NCI-H774 (cell line): ENCODE results near the gene LITAF.
"Not testable (repeated sequence)": the region's sequence is repeated elsewhere in the genome, so short reads cannot be mapped to it uniquely, and the experiment has no call there.

ENCODE experiments used
- DNase-seq: peaks from one replicate; lab custom pipeline; 2025; lab: John Stamatoyannopoulos, UW

The LITAF gene

GRCh38 chr16:11597235-11598095 lies 10.7 kb upstream of the LITAF start:
- DNase-seq: no peak

GRCh38 chr16:11596572-11597226 lies 10.0 kb upstream of the LITAF start:
- no peak for DNase-seq

DNA sequence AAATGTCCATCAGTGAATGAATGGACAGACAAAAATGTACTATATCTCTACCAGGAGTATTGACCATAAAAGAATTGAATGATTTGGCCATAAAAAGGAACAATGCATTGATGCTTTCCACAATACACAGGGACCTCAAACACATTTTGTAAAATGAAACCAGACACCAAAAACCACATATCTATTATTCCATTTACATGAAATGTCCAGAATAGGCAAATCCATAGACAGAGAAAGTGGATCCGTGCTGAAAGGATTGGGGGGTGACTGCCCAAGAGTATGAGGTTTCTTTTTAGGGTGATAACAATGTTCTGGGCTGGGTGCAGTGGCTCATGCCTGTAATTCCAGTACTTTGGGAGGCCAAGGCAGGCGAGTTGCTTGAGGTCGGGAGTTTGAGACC lies 6.9 kb upstream of the LITAF start:
- no peak for DNase-seq

DNA sequence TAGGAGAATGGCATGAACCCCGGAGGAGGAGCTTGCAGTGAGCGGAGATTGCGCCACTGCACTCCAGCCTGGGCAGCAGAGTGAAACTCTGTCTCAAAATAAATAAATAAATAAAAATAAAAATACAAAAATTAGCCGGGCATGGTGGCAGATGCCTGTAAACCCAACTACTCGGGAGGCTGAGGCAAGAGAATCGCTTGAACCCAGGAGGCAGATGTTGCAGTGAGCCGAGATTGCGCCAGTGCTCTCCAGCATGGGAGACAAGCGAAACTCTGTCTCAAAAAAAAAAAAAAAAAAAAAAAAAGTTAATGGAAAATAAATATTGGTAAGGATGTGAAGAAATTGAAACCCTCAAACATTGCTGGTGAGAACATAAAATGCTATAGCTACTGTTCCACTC lies 6.4 kb upstream of the LITAF start:
- not testable (repeated sequence) for DNase-seq

DNA sequence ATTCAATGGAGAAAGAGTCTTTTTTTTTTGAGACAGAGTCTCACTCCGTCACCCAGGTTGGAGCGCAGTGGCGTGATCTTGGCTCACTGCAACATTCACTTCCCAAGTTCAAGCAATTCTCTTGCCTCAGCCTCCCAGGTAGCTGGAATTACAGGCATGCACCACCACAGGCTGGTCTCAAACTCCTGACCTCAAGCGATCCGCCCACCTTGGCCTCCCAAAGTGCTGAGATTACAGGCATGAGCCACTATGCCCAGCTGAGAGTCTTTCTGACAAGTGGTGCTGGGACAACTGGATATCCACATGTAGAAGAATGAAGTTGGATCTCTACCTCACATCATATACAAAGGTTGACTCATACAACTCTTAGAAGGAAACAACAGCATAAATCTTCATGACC lies 4.9 kb upstream of the LITAF start:
- DNase-seq: not testable (repeated sequence)

DNA sequence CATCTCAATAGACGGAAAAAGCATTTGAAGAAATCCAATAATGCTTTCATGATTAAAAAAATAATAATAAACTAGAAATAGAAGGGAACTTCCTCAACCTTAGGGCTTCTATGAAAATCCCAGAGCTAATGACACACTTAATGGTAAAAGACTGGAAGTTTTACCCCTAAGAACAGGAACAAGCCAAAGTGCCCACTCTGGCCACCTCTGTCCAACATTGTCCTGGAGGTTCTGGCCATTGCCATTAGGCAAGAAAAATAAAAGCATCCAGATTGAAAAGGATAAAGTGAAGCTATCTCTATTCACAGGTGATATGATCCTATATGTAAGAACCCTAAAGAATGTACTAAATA lies 2.5 kb upstream of the LITAF start:
- no peak for DNase-seq

DNA sequence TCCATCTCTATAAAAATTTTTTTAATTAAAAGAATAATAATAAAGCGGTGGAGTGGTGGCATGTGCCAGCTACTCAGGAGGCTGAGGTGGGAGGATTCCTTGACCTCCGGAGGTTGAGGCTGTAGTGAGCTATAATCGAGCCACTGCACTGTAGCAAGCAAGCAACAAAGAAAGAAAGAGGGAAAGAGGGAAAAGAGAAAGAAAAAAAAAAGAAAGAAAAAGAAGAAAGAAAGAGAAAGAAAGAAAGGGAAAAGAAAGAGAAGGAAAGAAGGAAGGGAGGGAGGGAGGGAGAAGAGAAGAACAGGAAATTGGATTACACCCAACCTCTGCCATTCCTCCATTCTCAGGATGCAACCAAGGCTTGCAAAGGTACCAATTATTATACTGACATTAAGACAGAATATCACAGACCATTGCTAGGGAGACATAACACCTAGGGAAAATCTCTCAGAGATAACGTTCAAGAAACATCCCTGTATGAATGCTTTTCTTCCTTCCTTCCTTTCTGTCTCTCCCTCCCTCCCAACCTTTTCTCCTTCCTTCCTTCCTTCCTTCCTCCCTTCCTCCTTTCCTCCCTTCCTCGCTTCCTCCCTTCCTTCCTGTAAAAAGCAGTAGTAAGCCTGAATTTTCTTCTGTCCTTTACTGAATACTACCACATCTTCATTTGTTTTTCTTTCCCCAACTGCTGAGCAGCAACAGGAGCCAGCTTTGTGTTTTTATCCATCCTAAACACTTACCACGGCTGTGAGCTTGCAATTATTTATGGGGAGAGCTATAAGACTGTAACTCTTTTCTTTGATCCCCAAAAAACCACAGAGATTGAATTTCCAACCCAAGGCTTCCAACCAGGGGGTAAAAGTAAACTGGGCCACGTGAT lies 1.8 kb upstream of the LITAF start:
- DNase-seq: no peak

GRCh38 chr16:11587643-11588247 lies 1.0 kb upstream of the LITAF start:
- no peak for DNase-seq

DNA sequence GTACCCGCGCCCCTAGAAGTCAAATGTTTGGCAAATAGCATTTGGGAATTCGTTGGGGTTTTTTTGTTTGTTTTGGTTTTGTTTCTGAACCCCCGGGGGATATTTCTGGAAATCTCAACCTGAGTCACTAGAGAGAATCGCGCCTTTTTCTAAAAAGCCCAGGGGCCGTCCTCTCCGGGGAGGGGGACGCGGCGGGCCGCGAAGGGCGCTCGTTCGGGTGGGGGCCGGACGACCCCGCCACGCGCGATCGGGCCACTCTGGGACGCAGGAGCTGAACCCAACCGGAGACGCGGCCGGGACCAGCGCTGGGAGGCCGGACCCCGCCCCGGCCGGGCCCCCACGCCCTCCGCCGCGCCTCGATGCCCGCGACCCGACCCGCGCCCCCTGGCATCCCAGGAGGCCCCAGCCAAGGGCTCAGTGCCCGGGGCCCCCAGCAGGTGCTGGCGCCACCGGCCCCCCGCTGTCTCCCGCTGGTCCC lies 302 bp downstream of the LITAF start:
- DNase-seq: no peak

- DNase-seq: peak; percentile 19
These were observed 1.0 kb downstream of the LITAF start for GRCh38 chr16:11585460-11586377.

- peak; percentile 3 for DNase-seq
These were observed 2.7 kb downstream of the LITAF start for GRCh38 chr16:11583889-11584565.

DNA sequence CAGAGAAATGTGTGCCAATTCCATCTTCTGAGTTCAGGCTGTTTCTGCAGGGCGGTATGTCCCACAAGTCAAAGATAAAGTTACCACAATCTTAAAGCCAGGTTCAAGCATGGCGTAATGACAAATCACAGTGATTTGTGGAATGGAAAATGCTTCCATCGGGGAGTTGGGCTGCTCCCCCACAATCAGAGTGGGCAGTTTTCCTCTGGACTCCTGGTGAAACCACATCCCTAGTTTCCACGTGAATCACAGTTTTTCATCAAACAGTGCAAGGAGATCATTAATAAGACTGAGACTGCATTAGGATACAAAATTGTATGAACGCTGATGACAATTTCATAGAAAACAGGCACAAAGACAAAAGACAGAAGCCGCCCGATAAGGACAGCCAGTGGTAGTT lies 3.6 kb downstream of the LITAF start:
- no peak for DNase-seq

DNA sequence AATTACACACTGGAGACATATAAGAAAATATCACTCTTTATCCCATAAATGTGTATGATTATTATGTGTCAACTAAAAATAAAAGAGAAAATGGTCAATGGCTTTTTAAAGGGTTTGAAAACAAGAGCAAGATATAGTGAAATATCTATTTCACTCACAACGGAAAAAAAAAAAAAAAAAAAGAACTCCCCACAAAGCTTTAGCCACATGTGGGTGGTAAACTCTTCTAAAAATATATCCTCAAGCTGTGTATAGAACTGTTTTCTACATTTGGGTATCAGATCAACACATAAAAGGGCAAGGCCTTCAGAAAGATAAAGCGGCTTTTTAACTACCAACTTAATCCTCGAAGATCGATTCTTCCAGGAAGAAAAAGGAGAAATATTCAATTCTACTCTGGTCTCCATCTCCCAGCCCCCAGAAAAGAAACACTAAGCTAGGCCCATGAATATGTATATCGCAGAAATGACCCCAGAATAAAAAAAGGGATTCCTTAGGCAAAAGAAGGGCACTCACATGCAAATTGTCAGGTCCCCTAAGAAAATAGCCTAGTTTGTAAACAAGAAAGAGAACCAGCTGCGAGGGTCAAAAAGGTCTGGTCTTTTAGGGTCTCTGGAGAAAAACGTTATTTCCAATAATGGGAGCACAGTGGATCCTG lies 4.4 kb downstream of the LITAF start:
- DNase-seq: no peak

- no peak for DNase-seq
These were observed 5.0 kb downstream of the LITAF start for GRCh38 chr16:11581678-11582077.

DNA sequence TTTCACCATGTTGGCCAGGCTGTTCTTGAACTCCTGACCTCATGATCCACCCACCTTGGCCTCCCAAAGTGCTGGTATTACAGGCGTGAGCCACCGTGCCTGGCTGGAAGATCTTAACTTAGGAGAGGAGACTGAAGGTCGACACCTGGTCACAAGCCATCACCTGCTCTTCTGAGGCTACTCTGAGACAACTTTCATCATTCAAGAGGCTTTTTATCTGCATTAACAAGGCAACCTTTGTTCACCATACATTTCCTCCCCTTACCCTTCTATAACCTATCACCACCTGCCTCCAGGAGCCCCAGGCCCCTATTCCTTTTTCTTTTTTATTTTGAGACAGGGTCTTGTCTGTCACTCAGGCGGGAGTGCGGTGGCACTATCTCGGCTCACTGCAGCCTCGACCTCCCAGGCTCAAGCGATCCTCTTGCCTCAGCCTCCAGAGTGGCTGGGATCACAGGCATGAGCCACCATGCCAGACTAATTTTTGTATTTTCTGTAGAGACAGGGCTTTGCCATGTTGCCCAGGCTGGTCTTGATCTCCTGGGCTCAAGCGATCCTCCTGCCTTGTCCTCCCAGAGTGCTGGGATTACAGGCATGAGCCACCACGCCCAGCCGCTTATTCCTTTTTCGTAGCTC lies 6.2 kb downstream of the LITAF start:
- no peak for DNase-seq

DNA sequence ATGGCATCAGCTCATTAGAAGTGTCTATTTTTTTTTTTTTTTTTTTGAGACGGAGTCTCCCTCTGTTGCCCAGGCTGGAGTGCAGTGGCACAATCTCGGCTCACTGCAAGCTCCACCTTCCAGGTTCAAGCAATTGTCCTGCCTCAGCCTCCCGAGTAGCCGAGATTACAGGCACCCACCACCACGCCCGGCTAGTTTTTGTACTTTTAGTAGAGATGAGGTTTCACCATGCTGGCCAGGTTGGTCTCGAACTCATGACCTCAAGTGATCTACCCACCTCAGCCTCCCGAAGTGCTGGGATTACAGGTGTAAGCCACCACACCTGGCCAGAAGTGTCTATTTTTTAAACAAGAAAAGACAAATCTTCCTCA lies 9.4 kb downstream of the LITAF start:
- DNase-seq: not testable (repeated sequence)

- no peak for DNase-seq
These were observed 10.1 kb downstream of the LITAF start for GRCh38 chr16:11576427-11577289.

GRCh38 chr16:11575223-11575589 lies 11.5 kb downstream of the LITAF start:
- DNase-seq: no peak
